ENCODE results near the gene GSPT1. TPM values are rescaled to one million over a fixed set of nuclear protein-coding genes. Genes with fewer than 3 reads are reported as not detected.

The GSPT1 gene
- total RNA-seq, 1 experiment from 2014 or later = 32.3 TPM

GRCh38 chr16:11880007-11880406, 35.7 kb downstream of the GSPT1 start:
- H3K9me3 ChIP-seq = no peaks in the 10 kb centered on the region
- no peak overlapping the region for H3K4me3 ChIP-seq
- peaks cover 88% of the 10 kb centered on the region for H3K36me3 ChIP-seq
- no peaks in the 10 kb centered on the region for H3K27me3 ChIP-seq
- DNase-seq = no peak

- Histone ChIP-seq H3K4me3 (no peak overlapping the region), H3K27me3 (no peaks in the 10 kb centered on the region), H3K36me3 (peaks cover 93% of the 10 kb centered on the region), H3K9me3 (no peaks in the 10 kb centered on the region)
- no peak for DNase-seq
Observed at GRCh38 chr16:11877374-11877773, 38.4 kb downstream of the GSPT1 start.

- no peak for DNase-seq
- Histone ChIP-seq H3K9me3 (no peaks in the 10 kb centered on the region), H3K4me3 (no peak overlapping the region), H3K27me3 (no peaks in the 10 kb centered on the region), H3K36me3 (peaks cover 94% of the 10 kb centered on the region)
Observed at GRCh38 chr16:11876306-11876705, 39.5 kb downstream of the GSPT1 start.

- peaks cover 94% of the 10 kb centered on the region for H3K36me3 ChIP-seq
- H3K9me3 ChIP-seq = no peaks in the 10 kb centered on the region
- no peaks in the 10 kb centered on the region for H3K27me3 ChIP-seq
- no peak for DNase-seq
- no peak overlapping the region for H3K4me3 ChIP-seq
Observed at GRCh38 chr16:11875721-11876120, 40.0 kb downstream of the GSPT1 start.

GRCh38 chr16:11871193-11871592, 44.6 kb downstream of the GSPT1 start:
- H3K9me3 ChIP-seq = no peaks in the 10 kb centered on the region
- H3K4me3 ChIP-seq = no peak overlapping the region
- peak; percentile 14 for DNase-seq
- no peaks in the 10 kb centered on the region for H3K27me3 ChIP-seq
- H3K36me3 ChIP-seq = peaks cover 75% of the 10 kb centered on the region

- H3K4me3 ChIP-seq = no peak overlapping the region
- DNase-seq = no peak
- no peaks in the 10 kb centered on the region for H3K27me3 ChIP-seq
- H3K9me3 ChIP-seq = no peaks in the 10 kb centered on the region; the same call in 1 of the 2 replicates
- peaks cover 68% of the 10 kb centered on the region for H3K36me3 ChIP-seq
Observed at GRCh38 chr16:11870399-11870798, 45.4 kb downstream of the GSPT1 start.

GRCh38 chr16:11869353-11870228, 46.2 kb downstream of the GSPT1 start:
- Histone ChIP-seq H3K36me3 (peaks cover 59% of the 10 kb centered on the region), H3K27me3 (no peaks in the 10 kb centered on the region), H3K9me3 (no peaks in the 10 kb centered on the region; the same call in 1 of the 2 replicates), H3K4me3 (no peak overlapping the region)
- no peak for DNase-seq

GRCh38 chr16:11868412-11868980, 47.3 kb downstream of the GSPT1 start:
- Histone ChIP-seq H3K36me3 (peaks cover 51% of the 10 kb centered on the region), H3K4me3 (no peak overlapping the region), H3K27me3 (no peaks in the 10 kb centered on the region), H3K9me3 (no peaks in the 10 kb centered on the region; the same call in 1 of the 2 replicates)
- DNase-seq = no peak

- Histone ChIP-seq H3K9me3 (no peaks in the 10 kb centered on the region; the same call in 1 of the 2 replicates), H3K4me3 (no peak overlapping the region), H3K27me3 (no peaks in the 10 kb centered on the region), H3K36me3 (peaks cover 2% of the 10 kb centered on the region; the same call in 1 of the 2 replicates)
- DNase-seq = no peak
Observed at GRCh38 chr16:11862489-11862888, 53.3 kb downstream of the GSPT1 start.

GRCh38 chr16:11857161-11857560, 58.6 kb downstream of the GSPT1 start:
- Histone ChIP-seq H3K36me3 (peaks cover 6% of the 10 kb centered on the region), H3K27me3 (no peaks in the 10 kb centered on the region), H3K9me3 (no peaks in the 10 kb centered on the region), H3K4me3 (no peak overlapping the region)
- peak; percentile 43 for DNase-seq

GRCh38 chr16:11852092-11852809, 63.5 kb downstream of the GSPT1 start:
- peak; percentile 45 for DNase-seq
- H3K4me3 ChIP-seq = peak overlapping the region; percentile 99

GRCh38 chr16:11851294-11852091, 64.3 kb downstream of the GSPT1 start, which contains the start of gene RSL1D1:
Gene RSL1D1, minus strand, starts transcription at chr16:11851542. Its CDS starts 30 bp downstream, at chr16:11851512.
- no peaks in the 10 kb centered on the region for H3K27me3 ChIP-seq
- DNase-seq = peak; percentile 88
- H3K36me3 ChIP-seq = peaks cover 53% of the 10 kb centered on the region
- H3K9me3 ChIP-seq = no peaks in the 10 kb centered on the region
- H3K4me3 ChIP-seq = peak within 1 kb of the TSS; percentile 99

More at GRCh38 chr16:11852092-11852809, 63.5 kb downstream of the GSPT1 start:
- H3K36me3 ChIP-seq = peaks cover 46% of the 10 kb centered on the region
- no peaks in the 10 kb centered on the region for H3K27me3 ChIP-seq
- no peaks in the 10 kb centered on the region for H3K9me3 ChIP-seq

- peak; percentile 30 for DNase-seq
- no peaks in the 10 kb centered on the region for H3K27me3 ChIP-seq
- no peaks in the 10 kb centered on the region for H3K9me3 ChIP-seq
- H3K36me3 ChIP-seq = peaks cover 77% of the 10 kb centered on the region
- no peak overlapping the region for H3K4me3 ChIP-seq
Observed at GRCh38 chr16:11848842-11849241, 66.9 kb downstream of the GSPT1 start.

GRCh38 chr16:11844499-11844898, 71.3 kb downstream of the GSPT1 start:
- H3K9me3 ChIP-seq = no peaks in the 10 kb centered on the region
- peaks cover 95% of the 10 kb centered on the region for H3K36me3 ChIP-seq

GRCh38 chr16:11843861-11844260, 71.9 kb downstream of the GSPT1 start:
- no peak for DNase-seq
- Histone ChIP-seq H3K9me3 (no peaks in the 10 kb centered on the region), H3K27me3 (no peaks in the 10 kb centered on the region), H3K4me3 (no peak overlapping the region), H3K36me3 (peaks cover 95% of the 10 kb centered on the region)

More at GRCh38 chr16:11844499-11844898, 71.3 kb downstream of the GSPT1 start:
- DNase-seq = no peak
- Histone ChIP-seq H3K27me3 (no peaks in the 10 kb centered on the region), H3K4me3 (no peak overlapping the region)

GRCh38 chr16:11843206-11843605, 72.5 kb downstream of the GSPT1 start:
- no peaks in the 10 kb centered on the region for H3K9me3 ChIP-seq
- DNase-seq = no peak
- H3K27me3 ChIP-seq = no peaks in the 10 kb centered on the region
- peaks cover 95% of the 10 kb centered on the region for H3K36me3 ChIP-seq
- H3K4me3 ChIP-seq = no peak overlapping the region

All from MG63 (cell line).